BE2C (cell line): ENCODE results near the gene TMEM151A.
A peak's percentile ranks its signal among the peaks of the same experiment; 100 is the strongest.

Experiments
- DNase-seq: peaks from one replicate; pipeline ENCODE4 v3.0.0-alpha.2; 2020
- H3K27me3 ChIP-seq: fragments of 250-450 bp; sonication (Bioruptor Pico); 2 replicates; pipeline ENCODE4 v1.5.1; 2020; ENCODE audit warnings: mild to moderate bottlenecking
- H3K36me3 ChIP-seq: fragments of 250-450 bp; sonication (Bioruptor Pico); 2 replicates; pipeline ENCODE4 v1.5.1; 2020; ENCODE audit warnings: mild to moderate bottlenecking
- H3K4me1 ChIP-seq: fragments of 250-450 bp; sonication (Bioruptor Pico); 2 replicates; pipeline ENCODE4 v1.5.1; 2020
- H3K4me3 ChIP-seq: 2 replicates; pipeline ENCODE4 v1.5.1; 2011; ENCODE audit warnings: low read depth, low read length
- H3K9me3 ChIP-seq: fragments of 250-450 bp; sonication (Bioruptor Pico); 2 replicates; pipeline ENCODE4 v1.5.1; 2020
- CTCF ChIP-seq: IDR thresholded peaks from 2 replicates; pipeline ENCODE4 v1.5.1; 2012; ENCODE audit warnings: mild to moderate bottlenecking, low read depth, low read length

TMEM151A gene

GRCh38 chr11:66343176-66343575 is 51.5 kb downstream of the TMEM151A start:
- H3K27me3 ChIP-seq, result no peaks in the 10 kb centered on the region
- H3K9me3 ChIP-seq, result no peaks in the 10 kb centered on the region
- TF ChIP-seq CTCF, result no peak
- peaks cover 11% of the 10 kb centered on the region; the same call in 1 of the 2 replicates for H3K36me3 ChIP-seq
- DNase-seq, result no peak
- no peak overlapping the region for H3K4me3 ChIP-seq
- H3K4me1 ChIP-seq, result no peaks in the 10 kb centered on the region; the same call in 1 of the 2 replicates

- Histone ChIP-seq H3K36me3 (peaks cover 8% of the 10 kb centered on the region; the same call in 1 of the 2 replicates), H3K27me3 (no peaks in the 10 kb centered on the region), H3K4me3 (peak within 1 kb of the TSS; percentile 97), H3K9me3 (no peaks in the 10 kb centered on the region), H3K4me1 (no peaks in the 10 kb centered on the region; the same call in 1 of the 2 replicates)
- no peak for TF ChIP-seq CTCF
- peak; percentile 98 for DNase-seq
Observed at GRCh38 chr11:66344550-66345315, 53.0 kb downstream of the TMEM151A start, which contains the start of gene BRMS1. TSS of gene BRMS1 (minus strand) at chr11:66345104. CDS start at chr11:66342234, 2,870 bp downstream.

- Histone ChIP-seq H3K4me1 (no peaks in the 10 kb centered on the region; the same call in 1 of the 2 replicates), H3K36me3 (peaks cover 8% of the 10 kb centered on the region; the same call in 1 of the 2 replicates), H3K4me3 (peak overlapping the region; percentile 97), H3K27me3 (no peaks in the 10 kb centered on the region), H3K9me3 (no peaks in the 10 kb centered on the region)
- DNase-seq, result no peak
- no peak for TF ChIP-seq CTCF
Observed at GRCh38 chr11:66345316-66345649, 53.6 kb downstream of the TMEM151A start.
